ENCODE measurements around the gene MIS12. TPM values are rescaled to one million over a fixed set of nuclear protein-coding genes. Genes with fewer than 3 reads are reported as not detected.
A peak's percentile ranks its signal among the peaks of the same experiment; 100 is the strongest.

The MIS12 gene, protein sequence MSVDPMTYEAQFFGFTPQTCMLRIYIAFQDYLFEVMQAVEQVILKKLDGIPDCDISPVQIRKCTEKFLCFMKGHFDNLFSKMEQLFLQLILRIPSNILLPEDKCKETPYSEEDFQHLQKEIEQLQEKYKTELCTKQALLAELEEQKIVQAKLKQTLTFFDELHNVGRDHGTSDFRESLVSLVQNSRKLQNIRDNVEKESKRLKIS
- 32.9 TPM for polyA plus RNA-seq (2013, experiment 1 of 4)
- polyA plus RNA-seq (2013, experiment 2 of 4), result 36.7 TPM
- 34.1 TPM for polyA plus RNA-seq (2013, experiment 3 of 4)
- polyA plus RNA-seq (2013, experiment 4 of 4), result 33.9 TPM

DNA sequence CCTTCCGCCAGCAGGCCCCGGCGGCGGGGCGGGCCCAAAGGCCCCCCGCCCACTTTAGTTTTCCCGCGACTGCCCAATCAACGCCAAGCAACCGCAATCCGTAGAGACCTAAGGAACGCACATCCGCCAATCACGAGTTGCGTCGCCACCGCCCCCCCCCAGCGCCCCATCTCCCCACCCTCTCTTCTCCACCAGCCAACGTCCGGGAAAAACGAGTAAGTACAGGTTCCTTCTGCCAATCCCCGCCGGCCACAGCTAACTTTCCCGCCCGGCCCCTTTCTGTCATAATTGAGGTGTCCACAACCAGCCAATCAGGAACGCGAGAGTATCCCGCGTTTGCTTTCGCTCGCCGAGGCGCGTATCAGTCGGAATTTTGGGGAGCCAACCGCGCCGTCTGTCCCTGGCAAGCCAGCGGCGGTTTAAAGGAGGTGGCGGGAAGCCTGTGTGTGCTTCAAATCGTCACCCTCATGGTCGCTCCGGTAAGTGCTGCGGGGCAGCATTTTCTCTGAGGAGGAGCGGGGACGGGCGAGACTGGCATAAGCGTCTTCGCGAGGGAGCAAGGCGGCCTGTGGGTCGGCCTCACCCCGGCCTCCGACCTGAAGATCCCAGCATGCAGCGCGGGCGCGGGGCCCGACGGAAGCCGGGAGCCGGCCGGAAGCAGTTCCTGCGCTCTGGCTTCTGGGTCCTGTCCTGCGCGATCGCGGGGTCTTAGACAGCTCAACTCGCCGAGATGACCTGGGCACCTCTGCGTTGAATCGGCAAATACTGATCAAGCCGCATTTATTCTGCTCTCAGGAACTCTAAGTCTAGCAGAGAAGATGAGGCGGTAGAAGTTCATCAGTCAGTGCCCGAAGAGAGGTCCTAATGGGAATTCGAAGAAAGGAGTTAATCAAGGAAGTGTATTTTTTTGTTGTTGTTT, at the start of gene MIS12:
TSS of gene MIS12 (plus strand) at position 361 of the 919 bp plus-strand sequence. CDS start 2,297 bp downstream, outside the sequence.
- Histone ChIP-seq H3K4me1 (ENCODE audit: control insufficient read depth, insufficient read depth, low read length) (no peaks in the 10 kb centered on the region), H3K36me3 (ENCODE audit: control insufficient read depth, insufficient read depth, low read length) (peaks cover 32% of the 10 kb centered on the region), H3K27ac (ENCODE audit: insufficient read depth, low read depth, low read length, poor library complexity, severe bottlenecking) (peak within 1 kb of the TSS; percentile 100), H3K9me3 (ENCODE audit: control insufficient read depth, low read length) (no peaks in the 10 kb centered on the region), H3K4me3 (ENCODE audit: insufficient read depth, low read depth, low read length) (peak within 1 kb of the TSS; percentile 95), H3K27me3 (ENCODE audit: control insufficient read depth, insufficient read depth, low read length, poor library complexity, severe bottlenecking) (no peaks in the 10 kb centered on the region)
- 1% methylated on average over 76 of the region's 77 CpGs for WGBS, 2 experiments

DNA sequence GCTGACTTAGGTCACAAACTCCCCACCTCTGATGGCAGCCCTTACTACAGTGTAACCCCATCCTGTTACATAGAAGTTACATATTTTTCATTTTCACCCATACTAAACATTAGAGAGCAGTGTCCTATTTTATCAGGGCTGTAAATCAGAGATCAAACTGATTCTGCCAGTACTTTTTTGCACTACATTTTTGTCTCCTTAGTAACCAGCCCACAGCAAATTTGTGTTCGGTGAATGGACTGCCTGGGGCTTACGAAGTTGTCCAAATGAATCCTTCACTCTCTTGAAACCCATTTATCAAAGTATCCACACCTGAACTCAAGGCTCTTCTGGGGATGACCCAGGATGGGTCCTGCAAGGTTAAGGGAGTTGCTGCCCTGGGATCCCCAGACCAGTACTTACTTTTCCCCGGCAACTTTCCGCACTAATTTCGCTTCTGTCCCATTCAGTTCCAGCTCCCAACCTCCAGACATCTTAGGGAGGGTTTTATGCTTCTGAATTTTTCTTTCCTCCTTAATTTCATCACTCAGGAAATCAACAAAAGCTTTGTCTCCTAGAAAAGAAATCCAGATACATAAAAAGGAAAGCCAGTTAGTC, 48.5 kb upstream of the MIS12 start:
- WGBS, 2 experiments, result 63 to 70% methylated on average over 5 of the region's 5 CpGs
- no peak overlapping the region for H3K27ac ChIP-seq (ENCODE audit: insufficient read depth, low read depth, low read length, poor library complexity, severe bottlenecking)
- H3K4me3 ChIP-seq (ENCODE audit: insufficient read depth, low read depth, low read length), result peak overlapping the region; percentile 82
- H3K9me3 ChIP-seq (ENCODE audit: control insufficient read depth, low read length), result no peaks in the 10 kb centered on the region
- H3K27me3 ChIP-seq (ENCODE audit: control insufficient read depth, insufficient read depth, low read length, poor library complexity, severe bottlenecking), result no peaks in the 10 kb centered on the region
- H3K36me3 ChIP-seq (ENCODE audit: control insufficient read depth, insufficient read depth, low read length), result peaks cover 23% of the 10 kb centered on the region
- H3K4me1 ChIP-seq (ENCODE audit: control insufficient read depth, insufficient read depth, low read length), result peaks cover 8% of the 10 kb centered on the region

DNA sequence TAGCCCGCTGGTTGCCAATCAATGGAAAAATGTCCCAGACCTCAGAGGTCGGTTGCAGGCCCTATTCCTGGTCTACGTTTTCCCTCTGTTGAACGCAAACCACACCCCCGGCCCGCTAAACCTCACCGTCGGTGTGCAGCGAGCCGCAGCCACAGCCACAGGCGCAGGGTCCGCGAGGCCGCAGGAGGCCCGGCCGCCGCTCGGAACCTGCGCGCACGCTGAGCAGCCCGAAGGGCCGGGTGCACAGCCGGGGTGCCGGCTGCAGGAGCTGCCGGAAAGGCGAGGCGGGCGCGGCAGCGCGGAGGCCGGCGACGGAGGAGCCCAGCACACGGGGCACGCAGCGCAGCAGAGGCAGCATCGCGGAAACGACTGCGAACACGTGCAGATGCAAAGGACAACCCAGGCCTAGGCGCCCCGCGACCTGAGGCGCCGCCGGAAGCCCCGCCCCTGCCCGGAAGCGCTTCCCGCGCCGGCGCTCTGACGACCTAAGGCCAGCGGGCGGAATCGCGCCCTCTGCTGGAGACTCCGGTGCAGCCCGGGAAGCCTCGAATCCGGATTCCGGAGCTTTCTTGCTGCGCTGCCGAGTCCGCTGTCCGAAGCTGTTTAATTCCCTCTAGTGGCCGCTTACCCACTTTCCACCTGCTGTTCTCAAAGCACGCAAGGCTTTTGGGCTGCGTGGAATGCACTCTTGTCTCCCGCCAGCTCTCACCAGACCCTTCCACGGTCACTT, 47.5 kb upstream of the MIS12 start, which contains the start of gene C1QBP:
TSS of gene C1QBP (minus strand) at position 440 of the 730 bp plus-strand sequence. CDS start at position 358, 82 bp downstream.
- WGBS, 2 experiments, result 1% methylated on average over 74 of the region's 75 CpGs
- Histone ChIP-seq H3K27ac (ENCODE audit: insufficient read depth, low read depth, low read length, poor library complexity, severe bottlenecking) (no peak within 1 kb of the TSS), H3K36me3 (ENCODE audit: control insufficient read depth, insufficient read depth, low read length) (peaks cover 21% of the 10 kb centered on the region)

DNA sequence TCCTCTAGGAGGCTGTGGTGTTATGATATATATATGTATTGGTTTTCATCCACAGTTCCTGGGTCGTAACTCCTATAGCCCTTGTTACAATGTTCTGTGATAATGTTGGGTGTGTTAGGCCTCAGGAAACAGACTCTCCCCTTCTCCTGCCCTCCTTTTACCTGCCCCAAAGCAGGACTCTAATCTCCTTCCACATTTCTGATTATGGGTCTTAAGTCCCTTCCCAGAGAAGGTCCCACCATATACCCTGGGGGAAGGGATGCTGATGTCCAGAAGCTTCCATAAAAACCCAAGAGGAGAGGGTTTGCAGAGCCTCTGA, 47.0 kb upstream of the MIS12 start:
- Histone ChIP-seq H3K4me1 (ENCODE audit: control insufficient read depth, insufficient read depth, low read length) (peaks cover 8% of the 10 kb centered on the region), H3K27me3 (ENCODE audit: control insufficient read depth, insufficient read depth, low read length, poor library complexity, severe bottlenecking) (no peaks in the 10 kb centered on the region), H3K4me3 (ENCODE audit: insufficient read depth, low read depth, low read length) (no peak overlapping the region), H3K27ac (ENCODE audit: insufficient read depth, low read depth, low read length, poor library complexity, severe bottlenecking) (no peak overlapping the region), H3K36me3 (ENCODE audit: control insufficient read depth, insufficient read depth, low read length) (peaks cover 22% of the 10 kb centered on the region), H3K9me3 (ENCODE audit: control insufficient read depth, low read length) (no peaks in the 10 kb centered on the region)
- whole genome bisulfite sequencing, 2 experiments, result 80% methylated on average over 1 of the region's 1 CpG; no CpG with 5 or more reads in 1 of the 2 experiments

More for the DNA sequence above, 47.5 kb upstream of the MIS12 start, which contains the start of gene C1QBP:
- peak within 1 kb of the TSS; percentile 82 for H3K4me3 ChIP-seq (ENCODE audit: insufficient read depth, low read depth, low read length)
- peaks cover 8% of the 10 kb centered on the region for H3K4me1 ChIP-seq (ENCODE audit: control insufficient read depth, insufficient read depth, low read length)
- H3K9me3 ChIP-seq (ENCODE audit: control insufficient read depth, low read length), result no peaks in the 10 kb centered on the region
- H3K27me3 ChIP-seq (ENCODE audit: control insufficient read depth, insufficient read depth, low read length, poor library complexity, severe bottlenecking), result no peaks in the 10 kb centered on the region

DNA sequence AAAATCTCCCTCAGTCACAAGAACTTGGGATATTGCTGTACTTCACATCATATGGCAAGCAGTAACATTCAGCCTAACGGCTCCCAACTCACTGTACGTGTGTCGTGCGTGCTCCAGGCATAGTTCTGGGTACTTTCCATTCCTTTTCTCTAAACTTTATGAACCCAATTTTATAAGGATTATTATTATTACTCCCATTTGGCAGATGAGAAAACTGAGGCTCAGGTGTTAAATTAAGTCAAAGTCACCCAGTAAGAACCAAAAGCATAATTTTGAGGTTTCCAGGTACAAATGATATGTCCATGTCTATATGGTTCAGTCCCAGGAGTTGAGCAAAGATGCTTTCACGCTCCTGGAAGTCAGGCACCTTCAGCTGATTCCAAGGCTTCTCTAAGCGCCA, 42.6 kb upstream of the MIS12 start:
- WGBS, 2 experiments, result 96 to 99% methylated on average over 4 to 6 of the region's 6 CpGs
- Histone ChIP-seq H3K27ac (ENCODE audit: insufficient read depth, low read depth, low read length, poor library complexity, severe bottlenecking) (no peak overlapping the region), H3K9me3 (ENCODE audit: control insufficient read depth, low read length) (no peaks in the 10 kb centered on the region), H3K27me3 (ENCODE audit: control insufficient read depth, insufficient read depth, low read length, poor library complexity, severe bottlenecking) (no peaks in the 10 kb centered on the region), H3K36me3 (ENCODE audit: control insufficient read depth, insufficient read depth, low read length) (peaks cover 35% of the 10 kb centered on the region), H3K4me1 (ENCODE audit: control insufficient read depth, insufficient read depth, low read length) (peaks cover 3% of the 10 kb centered on the region), H3K4me3 (ENCODE audit: insufficient read depth, low read depth, low read length) (no peak overlapping the region)

DNA sequence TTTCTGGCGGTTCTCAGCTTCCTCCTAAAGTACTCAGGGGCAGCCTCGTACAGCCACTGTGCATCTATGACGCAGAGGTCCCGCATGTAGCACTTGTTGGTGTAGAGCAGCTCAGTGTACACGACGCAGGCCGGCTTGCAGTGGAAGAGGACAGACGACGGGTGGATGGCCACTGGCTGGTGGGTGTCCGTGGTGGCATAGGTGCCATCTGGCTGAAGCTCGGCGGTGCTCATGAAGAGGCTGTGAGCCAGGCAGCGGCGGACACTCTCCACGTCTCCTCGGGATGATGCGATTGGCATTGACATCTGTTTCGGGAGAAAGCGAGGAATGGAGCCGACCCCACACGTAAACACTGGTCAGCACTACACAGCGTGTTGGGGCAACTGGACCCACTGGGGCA, 42.2 kb upstream of the MIS12 start:
- Histone ChIP-seq H3K4me3 (ENCODE audit: insufficient read depth, low read depth, low read length) (no peak overlapping the region), H3K36me3 (ENCODE audit: control insufficient read depth, insufficient read depth, low read length) (peaks cover 39% of the 10 kb centered on the region), H3K27me3 (ENCODE audit: control insufficient read depth, insufficient read depth, low read length, poor library complexity, severe bottlenecking) (no peaks in the 10 kb centered on the region), H3K9me3 (ENCODE audit: control insufficient read depth, low read length) (no peaks in the 10 kb centered on the region), H3K4me1 (ENCODE audit: control insufficient read depth, insufficient read depth, low read length) (peaks cover 3% of the 10 kb centered on the region), H3K27ac (ENCODE audit: insufficient read depth, low read depth, low read length, poor library complexity, severe bottlenecking) (no peak overlapping the region)
- WGBS, 2 experiments, result 95% methylated on average over 22 of the region's 22 CpGs

DNA sequence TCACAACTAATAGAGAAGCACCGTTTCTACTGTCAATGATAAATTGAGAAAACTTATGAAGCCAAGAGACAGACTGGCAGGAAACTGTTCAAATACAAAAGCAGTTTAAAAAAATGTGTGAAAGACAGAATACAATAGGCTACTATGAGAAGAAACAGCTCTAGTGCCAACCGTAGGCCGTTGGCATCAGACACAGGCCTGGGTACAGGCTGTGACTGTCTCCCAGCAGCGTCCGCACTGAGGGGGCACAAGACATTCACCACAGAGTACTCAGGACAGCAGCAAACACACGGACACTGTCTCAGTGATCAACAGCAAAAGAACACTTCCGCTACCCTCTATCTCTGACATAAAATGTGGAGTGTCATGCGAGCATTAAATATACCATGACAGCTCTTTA, 39.6 kb upstream of the MIS12 start:
- no peak overlapping the region for H3K4me3 ChIP-seq (ENCODE audit: insufficient read depth, low read depth, low read length)
- WGBS, 2 experiments, result 92 to 95% methylated on average over 8 of the region's 8 CpGs
- no peaks in the 10 kb centered on the region for H3K27me3 ChIP-seq (ENCODE audit: control insufficient read depth, insufficient read depth, low read length, poor library complexity, severe bottlenecking)
- H3K36me3 ChIP-seq (ENCODE audit: control insufficient read depth, insufficient read depth, low read length), result peaks cover 41% of the 10 kb centered on the region
- no peaks in the 10 kb centered on the region for H3K9me3 ChIP-seq (ENCODE audit: control insufficient read depth, low read length)
- H3K27ac ChIP-seq (ENCODE audit: insufficient read depth, low read depth, low read length, poor library complexity, severe bottlenecking), result no peak overlapping the region
- no peaks in the 10 kb centered on the region for H3K4me1 ChIP-seq (ENCODE audit: control insufficient read depth, insufficient read depth, low read length)

DNA sequence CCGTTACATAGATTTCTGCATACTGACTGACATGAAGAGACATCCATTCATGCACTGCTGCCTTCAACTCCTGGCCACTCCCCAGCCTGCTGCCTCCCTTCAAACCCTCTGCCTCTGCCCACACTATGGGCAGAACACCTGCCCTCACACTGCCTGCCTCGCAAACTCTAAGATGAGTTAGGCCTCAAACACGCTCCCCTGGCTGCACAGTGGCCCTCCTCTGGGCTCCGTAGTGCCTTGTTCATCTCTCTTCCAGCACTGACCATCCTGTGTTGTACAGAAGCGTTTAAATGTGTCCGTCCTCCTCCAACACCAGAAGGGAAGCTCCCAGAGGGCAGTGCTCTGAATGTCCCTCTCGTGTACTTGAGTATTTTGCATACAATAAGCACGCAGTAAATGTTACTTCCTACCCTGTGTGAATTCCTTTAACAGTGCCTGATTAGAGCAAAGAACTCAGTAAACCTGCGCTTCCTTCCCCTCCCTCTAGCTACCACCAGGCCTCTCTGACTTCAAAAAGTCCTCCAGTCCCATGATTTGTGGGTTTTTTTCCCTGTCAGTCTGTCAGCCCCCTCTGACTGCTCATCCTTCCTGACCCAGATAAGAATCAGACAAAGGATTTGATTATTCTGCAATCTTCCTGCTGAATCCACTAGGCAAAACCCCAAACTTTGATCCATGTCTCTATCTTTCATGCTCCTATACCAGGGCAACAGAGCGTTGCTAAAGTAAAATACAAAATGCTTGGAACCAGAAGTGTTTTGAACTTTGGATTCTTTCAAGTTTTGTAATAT, 21.5 kb upstream of the MIS12 start:
- no peaks in the 10 kb centered on the region for H3K27me3 ChIP-seq (ENCODE audit: control insufficient read depth, insufficient read depth, low read length, poor library complexity, severe bottlenecking)
- no peak overlapping the region for H3K4me3 ChIP-seq (ENCODE audit: insufficient read depth, low read depth, low read length)
- peaks cover 6% of the 10 kb centered on the region for H3K4me1 ChIP-seq (ENCODE audit: control insufficient read depth, insufficient read depth, low read length)
- peaks cover 10% of the 10 kb centered on the region for H3K36me3 ChIP-seq (ENCODE audit: control insufficient read depth, insufficient read depth, low read length)
- whole genome bisulfite sequencing, 2 experiments, result 91 to 94% methylated on average over 10 of the region's 10 CpGs
- no peak overlapping the region for H3K27ac ChIP-seq (ENCODE audit: insufficient read depth, low read depth, low read length, poor library complexity, severe bottlenecking)
- no peaks in the 10 kb centered on the region for H3K9me3 ChIP-seq (ENCODE audit: control insufficient read depth, low read length)

DNA sequence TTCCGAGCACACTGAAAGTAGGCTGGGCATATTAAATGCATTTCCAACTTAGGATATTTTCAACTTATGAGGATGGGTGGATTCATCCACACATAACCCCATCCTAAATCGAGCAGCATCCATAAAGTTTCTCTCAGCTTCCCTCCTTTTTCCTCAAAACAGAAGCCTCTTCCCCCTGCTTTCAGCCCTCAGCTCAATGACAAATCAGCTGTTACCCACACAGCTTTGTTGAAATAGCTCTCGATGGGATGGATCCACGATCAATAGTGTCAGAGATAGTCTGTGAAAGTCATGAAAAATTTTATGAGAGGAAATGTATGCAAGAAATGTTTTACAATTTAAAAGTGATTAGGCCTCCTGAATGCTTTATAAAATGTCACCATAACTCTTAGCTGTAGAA, 20.1 kb upstream of the MIS12 start:
- Histone ChIP-seq H3K27me3 (ENCODE audit: control insufficient read depth, insufficient read depth, low read length, poor library complexity, severe bottlenecking) (no peaks in the 10 kb centered on the region), H3K4me1 (ENCODE audit: control insufficient read depth, insufficient read depth, low read length) (peaks cover 6% of the 10 kb centered on the region), H3K4me3 (ENCODE audit: insufficient read depth, low read depth, low read length) (no peak overlapping the region), H3K27ac (ENCODE audit: insufficient read depth, low read depth, low read length, poor library complexity, severe bottlenecking) (no peak overlapping the region), H3K9me3 (ENCODE audit: control insufficient read depth, low read length) (no peaks in the 10 kb centered on the region), H3K36me3 (ENCODE audit: control insufficient read depth, insufficient read depth, low read length) (no peaks in the 10 kb centered on the region)
- 85 to 91% methylated on average over 4 of the region's 4 CpGs for WGBS, 2 experiments
